HCT116 (cell line): ENCODE data around the gene EEF1A2. TPM values are rescaled to one million over a fixed set of nuclear protein-coding genes. Genes with fewer than 3 reads are reported as not detected.

Experiments
- ATAC-seq: fragments of 200-7000 bp; cut with Tn5 transposase; 2 replicates; pipeline ENCODE4 v1.9.1; 2020; ENCODE audit warnings: mild to moderate bottlenecking, moderate library complexity
- BruUV-seq: library from RNA; stranded (reverse); fragments of 400-500 nt; replicated peaks from 2 replicates; lab custom pipeline; 2021; lab: Mats Ljungman, UMichigan
- CTCF ChIA-PET: fragments of 300-600 bp; sonication (Branson Sonifier 250); formaldehyde crosslinking; loops from one replicate; lab custom pipeline; 2021; ENCODE audit warnings: antibody characterized with exemption; lab: Charles Lee
- POLR2A ChIA-PET: fragments of 300-600, 350-600 bp; sonication (Branson Sonifier 250); formaldehyde crosslinking; loops from one replicate; lab custom pipeline; 2021; ENCODE audit warnings: antibody characterized with exemption; lab: Charles Lee
- RAD21 ChIA-PET, 2 experiments: fragments of 300-600 bp; sonication (Branson Sonifier 250); formaldehyde crosslinking; loops; one replicate each; lab custom pipeline; 2023; ENCODE audit warnings: low total read pairs in 2 of 2; ENCODE audit not compliant: uncharacterized antibody in 2 of 2, unreplicated experiment in 2 of 2, low non-redundant PET in 1 of 2; lab: Charles Lee
- DNase-seq: peaks from one replicate; pipeline ENCODE4 v3.0.0-alpha.2; 2010; ENCODE audit warnings: low read depth, low spot score
- H2AFZ ChIP-seq: fragments of 200-600 bp; shearing (Covaris generic), sonication (generic); 2 replicates; pipeline ENCODE4 v1.6.1; 2017; ENCODE audit warnings: low read depth, mixed run types, mixed read lengths, antibody characterized with exemption, low read length; ENCODE audit not compliant: poor library complexity, severe bottlenecking
- H3K27ac ChIP-seq: 2 replicates; pipeline ENCODE4 v1.5.1; 2012; ENCODE audit warnings: low read depth, low read length
- H3K27me3 ChIP-seq: fragments of 200-600 bp; sonication (generic); 2 replicates; pipeline ENCODE4 v1.6.1; 2016; ENCODE audit warnings: mixed run types, low read length, mixed read lengths; ENCODE audit not compliant: insufficient read depth
- H3K36me3 ChIP-seq, 2 experiments: fragments of 200-500 bp in 1 of 2; fragments of 200-600 bp in 1 of 2; sonication (Bioruptor generic) in 1 of 2; sonication (generic) in 1 of 2; 2 replicates each; pipeline versions ENCODE4 v1.5.1 to v1.6.1; 2014 to 2016; ENCODE audit warnings: low read length in 2 of 2, inconsistent platforms in 1 of 2, mixed read lengths in 1 of 2, mixed run types in 1 of 2; ENCODE audit not compliant: insufficient read depth in 2 of 2, control insufficient read depth in 1 of 2
- H3K4me1 ChIP-seq, 2 experiments: fragments of 200-600 bp in 1 of 2; sonication (generic) in 1 of 2; 2 replicates each; pipeline versions ENCODE4 v1.5.1 to v1.6.1; 2012 to 2017; ENCODE audit warnings: low read length in 2 of 2, inconsistent platforms in 1 of 2, mild to moderate bottlenecking in 1 of 2, mixed read lengths in 1 of 2, mixed run types in 1 of 2, moderate library complexity in 1 of 2; ENCODE audit not compliant: insufficient read depth in 2 of 2, control insufficient read depth in 1 of 2
- H3K4me2 ChIP-seq: fragments of 200-600 bp; sonication (generic); 2 replicates; pipeline ENCODE4 v1.6.1; 2017; ENCODE audit warnings: mixed run types, low read length, mixed read lengths
- H3K4me3 ChIP-seq, 2 experiments: fragments of 200-600 bp in 1 of 2; sonication (generic) in 1 of 2; replicated peaks in 1 of 2; 2 replicates each; pipeline ENCODE4 v1.5.1; 2011 to 2016; ENCODE audit warnings: low read length in 2 of 2, control low read depth in 1 of 2, low read depth in 1 of 2, mild to moderate bottlenecking in 1 of 2, mixed read lengths in 1 of 2, mixed run types in 1 of 2
- H3K79me2 ChIP-seq: fragments of 200-600 bp; sonication (generic); 2 replicates; pipeline ENCODE4 v1.6.1; 2017; ENCODE audit warnings: mild to moderate bottlenecking, mixed run types, low read length, moderate library complexity, mixed read lengths; ENCODE audit not compliant: insufficient read depth
- H3K9ac ChIP-seq: fragments of 200-600 bp; sonication (generic); 2 replicates; pipeline ENCODE4 v1.6.1; 2016; ENCODE audit warnings: low read length, mixed read lengths
- H3K9me2 ChIP-seq: fragments of 200-600 bp; sonication (generic), shearing (Covaris generic); 2 replicates; pipeline ENCODE4 v1.6.1; 2017; ENCODE audit warnings: mixed run types, mild to moderate bottlenecking, moderate library complexity; ENCODE audit not compliant: insufficient read depth
- H3K9me3 ChIP-seq, 2 experiments: fragments of 200-500 bp in 1 of 2; fragments of 200-600 bp in 1 of 2; sonication (Bioruptor generic) in 1 of 2; sonication (generic) in 1 of 2; 2 replicates each; pipeline ENCODE4 v1.6.1; 2014 to 2017; ENCODE audit warnings: low read length in 2 of 2, mixed read lengths in 2 of 2, inconsistent platforms in 1 of 2, low read depth in 1 of 2, mild to moderate bottlenecking in 1 of 2, mixed run types in 1 of 2, moderate library complexity in 1 of 2; ENCODE audit not compliant: control insufficient read depth in 1 of 2, insufficient read depth in 1 of 2
- H4K20me1 ChIP-seq: fragments of 200-600 bp; sonication (generic), shearing (Covaris generic); 2 replicates; pipeline ENCODE4 v1.6.1; 2017; ENCODE audit warnings: mixed run types, mild to moderate bottlenecking, moderate library complexity; ENCODE audit not compliant: insufficient read depth
- EGR1 ChIP-seq: IDR thresholded peaks from 2 replicates; pipeline ENCODE4 v1.6.1; 2012; ENCODE audit warnings: low read depth
- EZH2 ChIP-seq: fragments of 200-600 bp; sonication (generic); IDR thresholded peaks from 2 replicates; pipeline ENCODE4 v1.6.1; 2017; ENCODE audit warnings: antibody characterized with exemption, mixed run types
- REST ChIP-seq: IDR thresholded peaks from 2 replicates; pipeline ENCODE4 v1.6.1; 2012; ENCODE audit warnings: low read depth
- intact Hi-C: fragments of 100-400 bp; cut with micrococcal nuclease; formaldehyde crosslinking; loops from 2 replicates; pipeline ENCODE4 v1.10.0; 2022
- total RNA-seq: library from RNA; stranded (reverse); gene quantifications from one replicate; pipeline ENCODE4 v1.2.1, GENCODE V29; 2021; ENCODE audit not compliant: unreplicated experiment

EEF1A2 gene
- total RNA-seq, 1 experiment from 2014 or later = 454 TPM

- no TSS peak for BruUV-seq
- no peak for DNase-seq
Measured at GRCh38 chr20:63461104-63461763, 37.6 kb downstream of the EEF1A2 start.

More at GRCh38 chr20:63461104-63461763, 37.6 kb downstream of the EEF1A2 start:
- TF ChIP-seq EZH2 (no peak), REST (peak; percentile 73), EGR1 (no peak)
- Histone ChIP-seq H3K79me2 (peaks cover 54% of the 10 kb centered on the region), H3K4me1 (peaks cover 4 to 11% of the 10 kb centered on the region in 2 experiments; a peak in 2 of 4 replicates), H3K27ac (no peak overlapping the region), H3K27me3 (no peaks in the 10 kb centered on the region), H3K9ac (no peak overlapping the region), H3K4me3 (no peak overlapping the region), H4K20me1 (no peaks in the 10 kb centered on the region), H3K9me3 (no peaks in the 10 kb centered on the region), H3K9me2 (no peaks in the 10 kb centered on the region), H3K36me3 (no peaks in the 10 kb centered on the region; a peak in 1 of 4 replicates), H3K4me2 (no peak overlapping the region), H2AFZ (no peak overlapping the region)
- RAD21 ChIA-PET = no interaction called here
- CTCF ChIA-PET = no interaction called here
- intact Hi-C loops = no loop called here
- ATAC-seq = no peak
- POLR2A ChIA-PET = no interaction called here
